Astrocyte (in vitro differentiated cells and primary cell): ENCODE data around the gene RECK.

Experiments
- EZH2 ChIP-seq: IDR thresholded peaks from 2 replicates; pipeline ENCODE4 v1.6.1; 2012; ENCODE audit warnings: mild to moderate bottlenecking, low read length, inconsistent platforms; ENCODE audit not compliant: insufficient read depth
- TF ChIP-seq, protein P1 (sequence below): IDR thresholded peaks from 2 replicates; pipeline ENCODE4 v1.5.1; 2011; ENCODE audit warnings: low read depth, mild to moderate bottlenecking, inconsistent platforms, low read length, moderate library complexity; ENCODE audit not compliant: insufficient read depth

DNA sequence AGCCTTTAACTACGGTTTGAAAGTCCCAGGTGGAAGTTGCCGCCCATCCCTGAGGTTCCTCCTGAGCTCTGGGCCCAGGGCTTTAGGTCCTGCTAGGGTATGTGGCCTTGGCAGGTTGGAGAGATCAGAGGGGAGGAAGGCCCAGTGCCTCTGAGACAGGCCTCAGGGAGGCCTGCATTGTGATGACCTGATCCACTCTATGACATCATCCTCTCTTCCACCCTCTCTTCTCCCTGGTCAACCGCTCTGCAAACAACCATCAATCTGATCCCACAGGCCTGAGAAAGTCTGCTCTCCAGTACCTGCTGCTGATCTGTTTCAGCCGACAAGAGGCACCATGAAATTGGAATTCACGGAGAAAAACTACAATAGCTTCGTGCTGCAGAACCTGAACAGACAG lies 132.5 kb downstream of the RECK start, which contains the start of gene CCIN:
- TF ChIP-seq, protein P1, sequence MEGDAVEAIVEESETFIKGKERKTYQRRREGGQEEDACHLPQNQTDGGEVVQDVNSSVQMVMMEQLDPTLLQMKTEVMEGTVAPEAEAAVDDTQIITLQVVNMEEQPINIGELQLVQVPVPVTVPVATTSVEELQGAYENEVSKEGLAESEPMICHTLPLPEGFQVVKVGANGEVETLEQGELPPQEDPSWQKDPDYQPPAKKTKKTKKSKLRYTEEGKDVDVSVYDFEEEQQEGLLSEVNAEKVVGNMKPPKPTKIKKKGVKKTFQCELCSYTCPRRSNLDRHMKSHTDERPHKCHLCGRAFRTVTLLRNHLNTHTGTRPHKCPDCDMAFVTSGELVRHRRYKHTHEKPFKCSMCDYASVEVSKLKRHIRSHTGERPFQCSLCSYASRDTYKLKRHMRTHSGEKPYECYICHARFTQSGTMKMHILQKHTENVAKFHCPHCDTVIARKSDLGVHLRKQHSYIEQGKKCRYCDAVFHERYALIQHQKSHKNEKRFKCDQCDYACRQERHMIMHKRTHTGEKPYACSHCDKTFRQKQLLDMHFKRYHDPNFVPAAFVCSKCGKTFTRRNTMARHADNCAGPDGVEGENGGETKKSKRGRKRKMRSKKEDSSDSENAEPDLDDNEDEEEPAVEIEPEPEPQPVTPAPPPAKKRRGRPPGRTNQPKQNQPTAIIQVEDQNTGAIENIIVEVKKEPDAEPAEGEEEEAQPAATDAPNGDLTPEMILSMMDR, result no peak
- no peak for TF ChIP-seq EZH2
